GM18870 (cell line): Measurements from ENCODE around the gene CTXND1.
"Not testable (repeated sequence)": the region's sequence is repeated elsewhere in the genome, so short reads cannot be mapped to it uniquely, and the experiment has no call there.

ENCODE experiments used
- ATAC-seq: cut with Tn5 transposase; IDR thresholded peaks from one replicate; pipeline ENCODE4 v1.9.1; 2021; ENCODE audit warnings: moderate library complexity; ENCODE audit not compliant: unreplicated experiment

CTXND1 gene

GRCh38 chr15:80161468-80162016 is 90.5 kb downstream of the CTXND1 start:
- ATAC-seq = no peak

- ATAC-seq = peak; percentile 47
Observed at GRCh38 chr15:80160570-80161156, 91.3 kb downstream of the CTXND1 start.

- no peak for ATAC-seq
Observed at GRCh38 chr15:80159811-80160569, 92.0 kb downstream of the CTXND1 start.

GRCh38 chr15:80159301-80159700 is 92.7 kb downstream of the CTXND1 start:
- no peak for ATAC-seq

- no peak for ATAC-seq
Observed at GRCh38 chr15:80157215-80157614, 94.8 kb downstream of the CTXND1 start.

DNA sequence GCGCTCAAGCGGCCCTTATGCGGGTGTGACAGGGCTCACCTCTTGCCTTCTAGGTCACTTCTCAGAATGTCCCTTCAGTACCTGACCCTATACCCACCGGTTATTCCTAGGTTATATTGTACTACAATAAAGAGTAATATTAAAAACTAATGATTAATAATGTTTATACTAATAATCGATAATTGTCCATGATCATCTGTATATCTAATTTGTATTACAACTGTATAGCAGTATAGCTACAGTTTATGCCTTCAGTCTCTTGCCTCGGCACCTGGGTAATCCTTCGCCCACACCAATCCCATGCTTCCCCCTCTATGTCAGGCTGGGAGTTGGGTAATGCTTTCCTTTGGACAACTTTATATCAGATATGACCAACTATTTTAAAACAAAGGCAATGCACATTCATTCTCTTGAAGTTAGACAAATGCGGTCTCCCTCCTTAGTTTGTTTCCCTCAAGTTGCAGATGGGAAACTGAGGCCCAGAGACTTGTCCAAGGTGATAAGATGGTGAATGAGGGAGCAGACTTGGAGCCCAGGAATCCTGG is 95.8 kb downstream of the CTXND1 start:
- no peak for ATAC-seq

DNA sequence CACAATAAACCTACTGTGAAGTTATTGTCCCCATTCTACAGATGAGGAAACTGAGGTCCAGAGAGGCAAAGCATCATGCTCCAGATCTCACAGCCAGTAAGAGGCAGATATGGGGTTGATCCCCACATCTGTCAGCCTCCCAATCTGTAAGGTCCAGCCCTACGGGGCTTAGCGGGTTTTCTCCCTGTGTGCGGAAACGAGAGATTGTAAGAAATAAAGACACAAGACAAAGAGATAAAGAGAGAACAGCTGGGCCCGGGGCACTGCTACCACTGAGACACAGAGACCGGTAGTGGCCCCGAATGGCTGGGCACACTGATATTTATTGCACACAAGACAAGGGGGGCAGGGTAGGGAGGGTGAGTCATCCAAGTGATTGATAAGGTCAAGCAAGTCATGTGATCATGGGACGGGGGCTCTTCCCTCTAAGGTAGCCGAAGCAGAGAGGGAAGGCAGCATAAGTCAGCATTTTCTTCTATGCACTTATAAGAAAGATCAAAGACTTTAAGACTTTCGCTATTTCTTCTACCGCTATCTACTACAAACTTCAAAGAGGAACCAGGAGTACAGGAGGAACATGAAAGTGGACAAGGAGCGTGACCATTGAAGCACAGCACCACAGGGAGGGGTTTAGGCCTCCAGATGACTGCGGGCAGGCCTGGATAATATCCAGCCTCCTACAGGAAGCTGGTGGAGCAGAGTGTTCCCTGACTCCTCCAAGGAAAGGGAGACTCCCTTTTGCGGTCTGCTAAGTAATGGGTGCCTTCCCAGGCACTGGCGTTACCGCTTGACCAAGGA is 96.4 kb downstream of the CTXND1 start:
- ATAC-seq = not testable (repeated sequence)

- no peak for ATAC-seq
Observed at GRCh38 chr15:80155001-80155377, 97.0 kb downstream of the CTXND1 start.

DNA sequence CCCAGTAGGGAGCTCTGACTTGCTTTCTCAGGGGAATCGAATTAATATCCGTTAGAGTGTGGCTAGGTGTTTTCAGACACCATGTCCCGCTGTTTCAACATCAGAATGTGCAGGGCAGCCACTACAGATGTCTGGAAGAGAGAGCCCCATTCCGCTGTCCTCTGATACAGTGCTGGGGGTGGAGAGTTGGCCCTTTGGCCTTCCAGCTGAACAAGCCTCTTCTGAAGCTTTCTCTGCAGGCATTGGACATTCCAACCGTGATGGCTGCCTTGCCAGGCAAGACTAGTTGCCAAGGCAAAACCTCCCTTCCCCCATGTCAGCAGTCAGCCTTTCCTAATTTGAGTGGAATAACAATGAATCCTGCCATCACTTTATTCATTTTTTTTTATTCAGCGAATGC is 97.7 kb downstream of the CTXND1 start:
- no peak for ATAC-seq

DNA sequence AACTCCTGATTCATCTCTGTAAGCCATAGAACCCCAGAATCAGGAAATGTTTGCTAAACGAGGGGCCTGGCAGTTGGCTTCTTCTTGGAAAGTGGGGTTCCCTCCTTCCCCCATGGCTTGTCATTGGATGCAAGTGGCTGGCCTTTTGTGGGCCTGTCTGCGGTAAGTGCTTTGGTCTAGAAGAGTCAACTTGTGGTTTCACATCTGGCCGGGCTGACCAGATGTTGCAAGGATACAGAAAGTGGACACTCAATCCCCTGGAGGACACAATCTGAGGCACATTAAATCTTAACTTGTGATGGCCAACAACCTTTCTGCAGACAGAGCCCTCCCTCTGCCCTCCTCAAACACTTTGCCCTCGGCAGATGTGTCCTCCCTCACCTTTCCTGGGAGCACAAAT is 98.1 kb downstream of the CTXND1 start:
- ATAC-seq = no peak

DNA sequence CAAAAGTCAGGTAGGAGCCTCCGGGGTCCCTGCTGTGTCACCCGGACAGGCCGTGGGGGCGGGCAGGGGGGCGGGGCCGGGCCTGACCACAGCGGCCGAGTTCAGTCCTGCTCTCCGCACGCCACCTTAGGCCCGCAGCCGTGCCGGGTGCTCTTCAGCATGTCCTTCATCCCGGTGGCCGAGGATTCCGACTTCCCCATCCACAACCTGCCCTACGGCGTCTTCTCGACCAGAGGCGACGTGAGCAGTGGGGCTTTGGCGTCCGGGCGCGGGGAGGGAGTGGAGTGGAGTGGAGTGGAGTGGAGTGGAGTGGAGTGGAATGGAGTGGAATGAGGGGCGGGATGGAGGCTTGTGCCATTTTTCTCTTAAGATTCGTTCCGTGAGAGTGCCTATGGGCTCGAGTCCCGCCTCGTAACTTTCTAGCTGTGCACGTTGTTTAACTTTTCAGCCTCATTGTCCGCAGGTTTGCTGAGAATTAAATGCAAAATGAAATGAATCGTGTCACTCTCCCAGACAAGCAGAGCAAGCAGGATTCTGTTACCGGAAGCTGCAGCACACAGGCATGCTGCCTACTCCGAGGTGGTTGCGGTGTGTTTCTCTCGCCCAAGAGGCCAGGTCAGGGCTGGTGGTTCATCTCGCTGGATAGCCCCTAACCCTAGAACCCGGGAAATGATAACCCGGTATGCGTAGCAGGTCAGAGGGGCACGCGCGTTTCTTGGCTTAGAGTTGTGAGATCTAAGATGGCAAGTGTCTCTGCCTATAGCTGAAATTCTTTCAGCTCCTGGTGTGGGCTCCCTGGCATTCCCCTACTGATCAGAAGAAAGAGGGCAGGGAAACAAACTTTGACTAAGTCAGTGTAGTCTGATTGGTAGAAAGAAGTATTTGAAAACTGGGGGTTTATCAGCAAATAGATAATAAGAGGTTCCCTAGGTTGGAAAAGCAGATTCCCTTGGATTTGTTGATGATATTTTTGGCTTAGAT is 98.8 kb downstream of the CTXND1 start, which contains the start of gene FAH:
Gene FAH, plus strand, starts transcription at position 104 of the 981 bp plus-strand sequence. Its CDS starts 56 bp downstream, at position 160.
- no peak for ATAC-seq

- ATAC-seq = no peak
Observed at GRCh38 chr15:80152180-80152895, 99.7 kb downstream of the CTXND1 start.

GRCh38 chr15:80151576-80151975 is 100.4 kb downstream of the CTXND1 start:
- ATAC-seq = no peak

DNA sequence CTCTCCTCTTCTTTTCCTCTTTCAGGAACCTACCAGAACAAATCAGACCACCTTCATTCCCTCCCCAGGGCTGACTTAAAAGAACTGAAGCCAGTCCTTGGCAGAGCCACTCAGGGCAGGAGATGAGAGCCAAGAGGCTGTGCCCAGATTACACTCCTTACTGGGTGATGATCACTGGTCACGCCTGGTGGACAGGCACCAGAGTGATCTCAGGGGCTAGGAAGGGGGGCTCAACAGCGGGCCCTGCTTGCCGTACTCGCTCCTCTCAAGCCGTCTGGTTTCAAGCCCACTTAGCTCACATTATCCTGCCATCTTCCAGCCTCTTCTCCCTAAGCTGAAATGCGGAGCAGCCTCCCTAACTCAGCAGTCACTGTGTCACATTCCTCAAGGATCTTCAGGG is 100.9 kb downstream of the CTXND1 start:
- no peak for ATAC-seq
